Renal cortical epithelial cell (primary cell): Measurements from ENCODE around the gene TMPRSS4. TPM values are rescaled to one million over a fixed set of nuclear protein-coding genes. Genes with fewer than 3 reads are reported as not detected.

Experiments used
- DNase-seq: peaks from one replicate; pipeline ENCODE4 v3.0.0-alpha.2; 2011; ENCODE audit warnings: low read depth
- total RNA-seq: library from RNA; depleted of rRNA; stranded (reverse); fragments of >200 nt; gene quantifications from 2 replicates; pipeline ENCODE4 v1.2.3, GENCODE V29; 2014

The TMPRSS4 gene
- total RNA-seq, 1 donor from 2014 or later: 2.4 TPM

GRCh38 chr11:118079491-118079890 lies 2.6 kb downstream of the TMPRSS4 start:
- peak; percentile 75 for DNase-seq

DNA sequence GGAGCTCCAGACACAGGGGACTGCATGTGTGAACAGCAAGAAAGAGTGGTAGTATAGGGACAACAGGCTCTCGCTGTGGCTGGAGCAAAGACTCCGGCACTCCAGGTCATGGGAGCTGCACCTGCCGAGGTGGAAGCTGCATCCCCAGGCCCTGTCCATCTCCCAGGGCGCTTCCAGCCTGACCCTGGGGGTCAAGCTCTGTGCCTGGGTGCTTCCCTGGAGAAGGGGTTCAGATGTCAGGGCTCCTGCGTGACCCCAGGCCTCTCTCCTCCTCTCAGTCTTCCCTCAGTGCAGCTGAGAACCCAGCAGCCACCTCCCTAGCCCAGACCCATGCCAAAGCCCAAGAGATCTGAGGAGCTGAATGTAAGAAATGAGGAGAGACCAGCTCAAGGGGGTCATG lies 3.4 kb downstream of the TMPRSS4 start:
- DNase-seq: no peak

GRCh38 chr11:118081241-118081958 lies 4.5 kb downstream of the TMPRSS4 start:
- no peak for DNase-seq

DNA sequence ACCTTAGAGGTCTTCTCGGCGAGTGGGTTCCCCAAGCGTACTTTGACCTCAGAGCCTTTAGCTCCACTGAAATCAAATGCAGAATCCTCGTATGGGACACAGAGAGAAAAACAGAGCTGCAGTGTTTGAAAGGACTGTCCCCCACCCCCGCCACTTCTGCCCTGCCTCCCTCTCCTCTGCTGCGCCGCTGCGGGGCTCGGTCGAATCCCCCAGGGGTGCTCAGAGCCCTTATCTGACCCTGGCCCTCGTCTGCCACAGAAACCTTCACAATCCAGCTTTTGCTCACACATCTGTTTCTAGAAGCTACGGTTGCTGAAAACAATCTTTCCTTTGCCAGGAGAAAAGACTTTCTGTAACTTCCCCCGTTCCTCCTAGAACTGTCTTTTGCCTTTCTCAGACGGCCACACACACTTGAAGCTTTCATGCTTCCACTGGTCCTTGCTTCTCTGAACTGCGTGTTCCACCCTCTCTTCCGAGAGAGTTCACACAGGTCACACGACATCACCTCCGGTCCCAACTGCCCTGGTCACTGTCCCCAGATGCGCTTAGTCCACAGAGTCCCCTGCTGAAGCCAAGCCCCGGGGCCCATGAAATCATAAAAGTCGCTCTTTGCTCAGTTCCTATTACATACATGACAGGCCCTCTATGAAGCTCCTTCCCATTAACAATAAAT lies 6.1 kb downstream of the TMPRSS4 start:
- DNase-seq: no peak

GRCh38 chr11:118084247-118084646 lies 7.4 kb downstream of the TMPRSS4 start:
- peak; percentile 72 for DNase-seq

GRCh38 chr11:118084656-118085055 lies 7.8 kb downstream of the TMPRSS4 start:
- DNase-seq: no peak

DNA sequence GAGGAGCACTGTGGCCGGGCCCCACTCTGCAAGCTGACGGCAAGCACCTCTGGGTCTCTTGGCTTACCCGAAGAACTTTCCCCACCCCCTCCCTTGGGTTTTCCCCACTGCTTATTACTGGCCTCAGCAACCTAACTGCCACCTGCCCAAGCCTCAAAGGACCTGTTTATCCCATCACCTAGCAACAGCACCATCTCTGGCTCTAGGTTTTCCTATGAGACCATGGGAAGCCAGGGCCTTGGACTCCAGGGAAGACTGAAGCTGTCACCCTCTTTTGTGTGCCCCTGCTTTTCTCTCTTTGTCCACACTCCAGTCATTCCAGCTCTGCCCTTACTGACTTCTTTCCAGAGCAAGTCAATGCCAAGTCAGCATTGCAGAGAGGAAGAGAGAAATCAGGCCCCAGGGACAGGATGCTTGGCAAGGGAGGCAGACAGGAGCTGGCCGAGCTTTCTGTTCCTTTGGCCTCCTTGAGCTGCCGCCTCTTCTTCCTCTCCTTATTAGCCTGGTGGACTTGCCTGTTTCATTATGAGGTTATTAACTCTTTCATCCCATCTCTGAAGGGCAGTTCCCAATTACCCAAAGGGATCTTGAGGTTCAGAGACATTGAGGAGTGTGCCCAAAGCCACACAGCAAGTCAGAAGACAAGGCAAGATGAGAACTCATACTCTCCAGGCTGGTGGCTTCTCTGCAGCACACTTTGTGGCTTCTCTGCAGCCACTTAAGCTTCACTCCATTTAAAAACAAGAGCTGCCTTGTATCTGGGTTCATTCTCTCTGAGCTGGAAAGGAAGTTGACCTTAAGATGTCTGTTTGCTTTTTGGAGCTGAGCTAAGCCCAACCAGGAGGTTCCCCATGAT lies 10.3 kb downstream of the TMPRSS4 start, which contains the start of gene SMIM35:
Gene SMIM35, minus strand, starts transcription at position 51 of the 856 bp plus-strand sequence. CDS start 206 bp downstream, outside the sequence.
- no peak for DNase-seq

- DNase-seq: no peak
Observed at GRCh38 chr11:118087931-118088330, 11.1 kb downstream of the TMPRSS4 start.

DNA sequence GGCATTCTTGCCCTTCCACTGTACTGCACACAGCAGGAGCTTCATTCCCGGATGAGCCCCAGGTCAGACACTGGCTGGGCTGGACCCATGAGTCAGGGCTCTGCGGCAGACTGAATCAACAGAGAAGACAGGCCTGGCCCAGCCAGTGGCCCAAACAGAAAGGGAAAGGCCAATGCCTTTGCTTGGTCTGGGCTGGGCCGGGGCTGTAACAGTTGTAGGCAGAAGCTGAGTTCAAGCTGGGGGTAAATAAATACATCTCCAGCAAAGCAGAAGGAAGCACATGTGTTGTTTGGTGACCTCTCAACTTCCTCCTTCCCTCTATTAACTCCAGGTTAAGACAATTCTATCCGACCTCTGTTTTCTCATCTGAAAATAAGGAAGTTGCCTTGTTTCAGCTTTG lies 11.7 kb downstream of the TMPRSS4 start:
- peak; percentile 8 for DNase-seq

- DNase-seq: no peak
Observed at GRCh38 chr11:118090545-118091162, 13.8 kb downstream of the TMPRSS4 start.

DNA sequence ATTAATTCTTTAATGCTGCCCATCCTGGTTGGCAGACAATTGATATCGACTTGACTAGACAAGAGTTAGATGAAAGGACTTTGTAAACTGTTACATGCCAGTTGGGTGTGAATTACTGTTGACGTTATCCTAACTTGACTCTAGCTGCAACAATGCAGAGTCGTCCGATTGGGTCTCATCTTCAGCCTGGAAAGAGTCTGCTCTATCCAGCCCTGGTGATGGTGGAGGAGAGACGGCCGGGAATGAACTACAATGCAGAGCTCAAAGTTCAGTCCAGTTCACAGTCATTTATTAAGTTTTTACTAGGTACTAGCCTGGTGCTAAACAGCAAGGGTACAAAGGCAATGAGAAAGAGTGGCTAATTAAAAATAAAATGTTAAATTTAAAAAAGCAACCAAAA lies 14.8 kb downstream of the TMPRSS4 start:
- DNase-seq: no peak

- DNase-seq: no peak
Observed at GRCh38 chr11:118092907-118093571, 16.2 kb downstream of the TMPRSS4 start.

DNA sequence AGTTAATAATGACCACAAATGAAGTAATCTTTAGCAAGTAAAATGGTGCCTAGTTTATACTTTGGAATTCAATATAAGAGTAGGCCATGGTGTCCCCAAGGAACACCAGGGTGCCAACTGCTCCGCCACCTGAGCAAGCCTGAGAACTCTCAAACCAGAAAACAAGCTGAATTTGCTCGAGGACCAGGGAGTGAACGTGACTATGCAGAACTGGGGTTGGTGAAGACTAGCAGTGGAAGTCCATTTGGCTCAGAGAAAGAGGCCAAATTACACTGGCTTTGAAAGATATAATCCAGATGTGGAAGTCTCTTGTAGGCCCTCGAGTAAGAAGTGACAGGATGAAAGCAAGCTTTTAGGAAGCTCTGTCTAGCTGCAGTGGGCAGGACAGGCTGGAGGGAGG lies 18.6 kb downstream of the TMPRSS4 start:
- DNase-seq: no peak

DNA sequence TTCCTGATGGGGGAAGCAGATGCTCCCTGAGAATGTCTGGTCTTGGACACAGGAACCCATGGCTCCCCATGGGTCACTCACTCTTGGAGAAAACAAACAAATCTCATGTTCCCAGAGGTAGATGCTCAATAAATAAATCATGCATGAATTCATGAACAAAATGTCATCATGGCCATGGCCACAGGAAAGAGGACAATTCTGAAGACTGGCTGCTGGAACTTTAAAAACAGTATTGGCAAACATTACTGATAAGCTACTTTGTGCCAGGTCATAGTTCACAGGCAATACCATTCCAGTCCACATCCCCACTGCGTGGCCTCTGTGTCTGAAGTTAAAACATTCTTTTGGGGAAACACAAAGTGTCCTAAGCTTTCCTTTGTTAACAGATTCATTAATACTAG lies 19.1 kb downstream of the TMPRSS4 start:
- no peak for DNase-seq

- DNase-seq: no peak
Observed at GRCh38 chr11:118098996-118099837, 22.3 kb downstream of the TMPRSS4 start.

GRCh38 chr11:118099838-118100556 lies 23.1 kb downstream of the TMPRSS4 start:
- DNase-seq: no peak

GRCh38 chr11:118100691-118101232 lies 23.9 kb downstream of the TMPRSS4 start:
- DNase-seq: no peak

DNA sequence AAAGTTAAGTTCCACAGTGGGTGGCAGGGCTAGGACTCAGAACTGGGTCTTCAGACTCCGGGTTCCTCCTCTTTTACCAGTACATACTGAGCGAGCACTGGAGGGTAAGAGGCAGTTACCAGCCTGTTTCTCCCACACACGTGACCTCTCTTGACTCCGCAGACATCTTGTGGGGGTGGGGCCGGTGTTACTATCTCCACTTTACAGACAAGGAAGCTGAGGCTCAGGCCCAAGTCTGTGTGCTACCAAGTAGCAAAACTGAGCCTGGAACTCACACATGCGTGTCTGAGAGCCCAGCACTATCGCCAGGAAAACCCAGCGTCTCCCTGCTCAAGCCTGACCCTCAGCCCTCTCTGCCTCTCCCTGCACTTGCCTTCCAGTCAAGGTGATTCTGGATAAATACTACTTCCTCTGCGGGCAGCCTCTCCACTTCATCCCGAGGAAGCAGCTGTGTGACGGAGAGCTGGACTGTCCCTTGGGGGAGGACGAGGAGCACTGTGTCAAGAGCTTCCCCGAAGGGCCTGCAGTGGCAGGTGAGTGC lies 25.9 kb downstream of the TMPRSS4 start:
- no peak for DNase-seq

- DNase-seq: no peak
Observed at GRCh38 chr11:118104491-118104890, 27.6 kb downstream of the TMPRSS4 start.
